Tibial nerve (tissue), 4 donors: Measurements from ENCODE around the gene MAOB. TPM values are rescaled to one million over a fixed set of nuclear protein-coding genes. Genes with fewer than 3 reads are reported as not detected.

Experiments
- DNase-seq, 2 donors: peaks; one replicate each; pipeline ENCODE4 v3.0.0-alpha.2; 2019; ENCODE audit warnings: low spot score in 2 of 2
- H3K27ac ChIP-seq, 4 donors: fragments of 200-600 bp; sonication (generic) in 3 of 4; one replicate each; pipeline ENCODE4 v1.5.1; 2017 to 2019; ENCODE audit warnings: mild to moderate bottlenecking in 1 of 4
- H3K27me3 ChIP-seq, 2 donors: fragments of 200-600 bp; sonication (generic) in 1 of 2; one replicate each; pipeline versions ENCODE4 v1.5.1 to v1.6.0; 2017 to 2019
- H3K36me3 ChIP-seq, 3 donors: fragments of 200-600 bp; sonication (generic); one replicate each; pipeline ENCODE4 v1.5.1; 2018 to 2019
- H3K4me1 ChIP-seq, 4 donors: fragments of 200-600 bp; sonication (generic) in 3 of 4; one replicate each; pipeline ENCODE4 v1.5.1; 2017 to 2019
- H3K4me3 ChIP-seq, 4 donors: fragments of 200-600 bp; sonication (generic) in 3 of 4; one replicate each; pipeline ENCODE4 v1.5.1; 2017 to 2019; ENCODE audit warnings: mild to moderate bottlenecking in 1 of 4, moderate library complexity in 1 of 4
- H3K9me3 ChIP-seq, 4 donors: fragments of 200-600 bp; sonication (generic) in 3 of 4; one replicate each; pipeline ENCODE4 v1.5.1; 2017 to 2019
- EP300 ChIP-seq, 2 donors: sonication (generic); formaldehyde crosslinking; IDR thresholded peaks; one replicate each; pipeline ENCODE4 v1.6.1; 2017; ENCODE audit warnings: antibody characterized with exemption in 2 of 2, mild to moderate bottlenecking in 1 of 2
- POLR2A ChIP-seq, 2 donors: fragments of 450-650 bp; IDR thresholded peaks; one replicate each; pipeline ENCODE4 v1.6.1; 2017; ENCODE audit warnings: antibody characterized with exemption in 2 of 2, mild to moderate bottlenecking in 2 of 2, moderate library complexity in 2 of 2
- WGBS, 2 donors: methylation state at CpG; one replicate each; pipeline ENCODE4 v1.1.5; 2018; 5-methylcytosine and 5-hydroxymethylcytosine counted together
- total RNA-seq, 4 donors: library from RNA; depleted of rRNA; stranded (reverse); fragments of >200 nt; gene quantifications; one replicate each; pipeline ENCODE4 v1.1.0, GENCODE V29; 2016
- TF ChIP-seq, protein P1 (sequence below), 5 experiments: fragments of 200-600 bp in 3 of 5; fragments of 450-650 bp in 2 of 5; sonication (generic) in 3 of 5; IDR thresholded peaks; one replicate each; pipeline ENCODE4 v1.5.1; 2016 to 2019; ENCODE audit warnings: antibody characterized with exemption in 5 of 5, mild to moderate bottlenecking in 3 of 5, moderate library complexity in 2 of 5

Gene MAOB
- total RNA-seq, 4 donors from 2014 or later: 8.8 to 35.1 (median 22.8) TPM

DNA sequence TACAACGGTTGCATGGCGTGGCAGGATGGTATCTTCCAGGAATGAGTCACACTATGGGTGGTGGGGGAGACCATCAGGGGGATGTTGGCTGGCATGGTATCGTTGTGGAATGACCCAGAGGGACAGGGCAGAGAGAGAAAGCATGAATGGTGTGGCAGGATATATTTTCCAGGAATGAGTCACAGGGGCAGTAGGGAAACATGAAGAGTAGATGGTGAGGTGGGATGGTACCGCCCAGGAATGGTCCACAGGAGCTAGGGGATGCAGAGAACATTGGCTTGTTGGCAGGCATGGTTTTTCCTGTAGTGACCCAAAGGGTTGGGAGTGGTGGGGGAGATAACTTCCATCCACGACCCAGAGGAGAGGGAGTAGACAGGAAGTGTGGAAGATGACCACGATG, 163.7 kb downstream of the MAOB start:
- no peaks in the 10 kb centered on the region for H3K27me3 ChIP-seq
- no peak overlapping the region for H3K4me3 ChIP-seq
- no peaks in the 10 kb centered on the region for H3K36me3 ChIP-seq
- no peak overlapping the region for H3K27ac ChIP-seq
- H3K9me3 ChIP-seq: peaks cover 0 to 5% (median 0%) of the 10 kb centered on the region in 4 donors
- H3K4me1 ChIP-seq: no peaks in the 10 kb centered on the region
- TF ChIP-seq POLR2A (IDR thresholded peaks at IDR 0.05): no peak
- no peak for TF ChIP-seq EP300 (IDR thresholded peaks at IDR 0.05)
- TF ChIP-seq, protein P1, sequence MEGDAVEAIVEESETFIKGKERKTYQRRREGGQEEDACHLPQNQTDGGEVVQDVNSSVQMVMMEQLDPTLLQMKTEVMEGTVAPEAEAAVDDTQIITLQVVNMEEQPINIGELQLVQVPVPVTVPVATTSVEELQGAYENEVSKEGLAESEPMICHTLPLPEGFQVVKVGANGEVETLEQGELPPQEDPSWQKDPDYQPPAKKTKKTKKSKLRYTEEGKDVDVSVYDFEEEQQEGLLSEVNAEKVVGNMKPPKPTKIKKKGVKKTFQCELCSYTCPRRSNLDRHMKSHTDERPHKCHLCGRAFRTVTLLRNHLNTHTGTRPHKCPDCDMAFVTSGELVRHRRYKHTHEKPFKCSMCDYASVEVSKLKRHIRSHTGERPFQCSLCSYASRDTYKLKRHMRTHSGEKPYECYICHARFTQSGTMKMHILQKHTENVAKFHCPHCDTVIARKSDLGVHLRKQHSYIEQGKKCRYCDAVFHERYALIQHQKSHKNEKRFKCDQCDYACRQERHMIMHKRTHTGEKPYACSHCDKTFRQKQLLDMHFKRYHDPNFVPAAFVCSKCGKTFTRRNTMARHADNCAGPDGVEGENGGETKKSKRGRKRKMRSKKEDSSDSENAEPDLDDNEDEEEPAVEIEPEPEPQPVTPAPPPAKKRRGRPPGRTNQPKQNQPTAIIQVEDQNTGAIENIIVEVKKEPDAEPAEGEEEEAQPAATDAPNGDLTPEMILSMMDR (IDR thresholded peaks at IDR 0.05): no peak
- 75 to 89% methylated on average over 6 of the region's 6 CpGs for WGBS, 2 donors
- no peak for DNase-seq

DNA sequence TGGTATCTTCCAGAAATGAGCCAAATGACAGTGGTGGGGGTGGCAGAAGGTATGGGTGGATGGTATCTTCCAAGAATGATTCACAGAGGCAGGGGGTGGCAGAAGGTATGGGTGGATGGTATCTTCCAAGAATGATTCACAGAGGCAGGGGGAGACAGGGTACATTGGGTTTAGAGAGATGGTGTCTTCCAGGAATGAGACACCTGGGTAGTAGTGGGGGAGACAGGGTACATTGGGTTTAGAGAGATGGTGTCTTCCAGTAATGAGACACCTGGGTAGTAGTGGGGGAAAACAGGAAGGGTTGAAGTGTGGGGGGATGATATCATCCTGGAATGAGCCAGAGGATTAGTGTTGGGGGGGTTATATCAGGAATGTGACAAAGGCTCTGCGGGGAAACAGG, 164.2 kb downstream of the MAOB start:
- no peak for DNase-seq
- 91 to 100% methylated on average over 1 of the region's 1 CpG for WGBS, 2 donors
- H3K36me3 ChIP-seq: no peaks in the 10 kb centered on the region
- no peak overlapping the region for H3K4me3 ChIP-seq
- H3K27ac ChIP-seq: no peak overlapping the region
- TF ChIP-seq, protein P1 (IDR thresholded peaks at IDR 0.05): no peak
- no peak for TF ChIP-seq EP300 (IDR thresholded peaks at IDR 0.05)
- no peak for TF ChIP-seq POLR2A (IDR thresholded peaks at IDR 0.05)
- H3K27me3 ChIP-seq: no peaks in the 10 kb centered on the region
- H3K4me1 ChIP-seq: no peaks in the 10 kb centered on the region
- H3K9me3 ChIP-seq: peaks cover 0 to 5% (median 0%) of the 10 kb centered on the region in 4 donors

DNA sequence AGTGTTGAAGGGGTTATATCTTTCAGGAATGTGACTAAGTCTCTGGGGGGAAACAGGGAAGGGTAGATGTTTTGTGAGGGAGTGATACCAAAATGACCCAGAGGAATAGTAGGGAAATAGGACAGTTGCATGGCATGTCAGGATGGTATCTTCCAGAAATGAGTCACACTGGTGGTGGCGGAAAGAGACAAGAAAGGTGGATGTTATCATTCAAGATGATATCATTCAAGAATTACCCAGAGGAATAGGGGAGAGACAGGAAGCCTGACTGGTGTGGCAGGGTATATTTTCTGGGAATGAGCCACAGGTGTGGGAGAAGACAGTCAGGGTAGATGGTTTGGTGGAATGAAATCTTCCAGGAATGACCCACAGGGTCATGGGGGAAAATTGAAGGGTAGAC, 165.1 kb downstream of the MAOB start:
- Histone ChIP-seq H3K27ac (no peak overlapping the region), H3K4me1 (no peaks in the 10 kb centered on the region), H3K36me3 (no peaks in the 10 kb centered on the region), H3K27me3 (no peaks in the 10 kb centered on the region), H3K4me3 (no peak overlapping the region), H3K9me3 (no peaks in the 10 kb centered on the region)
- TF ChIP-seq POLR2A (IDR thresholded peaks at IDR 0.05) (no peak), EP300 (IDR thresholded peaks at IDR 0.05) (no peak)
- TF ChIP-seq, protein P1 (IDR thresholded peaks at IDR 0.05): no peak
- no peak for DNase-seq
- WGBS, 2 donors: 96 to 100% methylated on average over 1 of the region's 1 CpG

DNA sequence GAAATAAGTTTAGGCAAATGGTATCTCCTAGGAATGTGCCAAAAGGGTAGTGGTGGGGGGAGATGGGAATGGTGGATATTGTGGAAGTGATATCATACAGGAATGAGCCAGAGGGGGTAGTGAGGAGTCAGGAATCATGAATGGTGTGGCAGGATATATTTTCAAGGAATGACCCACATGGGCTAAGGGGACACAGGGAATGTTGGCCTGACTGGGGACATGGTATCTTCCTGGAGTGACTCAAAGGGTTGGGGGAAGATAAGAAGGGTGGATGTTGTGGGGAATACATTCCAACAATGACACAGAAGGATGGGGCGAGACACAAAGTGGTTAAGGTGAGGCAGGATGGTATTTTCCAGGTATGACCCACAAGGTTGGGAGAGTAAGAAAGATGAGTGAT, 165.6 kb downstream of the MAOB start:
- H3K27me3 ChIP-seq: no peaks in the 10 kb centered on the region
- DNase-seq: no peak
- no peaks in the 10 kb centered on the region for H3K36me3 ChIP-seq
- no peaks in the 10 kb centered on the region for H3K4me1 ChIP-seq
- H3K4me3 ChIP-seq: no peak overlapping the region
- no peak overlapping the region for H3K27ac ChIP-seq
- no peaks in the 10 kb centered on the region for H3K9me3 ChIP-seq
- 74 to 94% methylated on average over 1 of the region's 1 CpG for WGBS, 2 donors
- TF ChIP-seq EP300 (IDR thresholded peaks at IDR 0.05): no peak

Other genes starting within 250 kb of the MAOB start
- 100 to 1,000 TPM in 3 of 4 donors, 10 to 100 TPM in 1; 96.3 to 168 (median 120) TPM for gene MAOA, start 226.2 kb downstream of the MAOB start, total RNA-seq
- 1 to 10 TPM; 2.1 to 6.1 (median 2.3) TPM for gene NDP, start 90.9 kb upstream of the MAOB start, total RNA-seq